ENCODE data around the gene DNAH7. TPM values are rescaled to one million over a fixed set of nuclear protein-coding genes. Genes with fewer than 3 reads are reported as not detected.

DNAH7 gene
- total RNA-seq, 1 experiment from 2014 or later = 0.09 TPM

DNA sequence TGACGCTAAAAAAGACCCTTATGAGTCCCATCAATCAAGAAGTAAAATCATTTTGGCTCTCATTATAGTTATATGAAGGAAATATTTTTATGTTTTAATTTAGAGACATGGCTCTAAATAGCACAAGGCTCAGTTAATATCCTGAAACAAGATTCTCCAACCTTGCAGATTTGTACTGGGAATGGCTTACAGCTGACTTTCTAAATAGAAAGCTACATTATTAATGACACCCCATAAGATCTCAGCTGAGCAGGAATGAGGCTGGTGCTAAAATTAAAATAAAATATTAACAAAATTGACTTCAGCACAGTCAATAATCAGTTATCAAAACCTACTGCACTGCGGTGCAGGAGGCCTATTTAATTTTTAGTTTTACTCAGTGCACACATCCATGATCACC is 274.8 kb downstream of the DNAH7 start:
- no peak overlapping the region for H3K14ac ChIP-seq (ENCODE audit: insufficient read depth, low read length)
- no peak overlapping the region for H4K8ac ChIP-seq (replicated peaks; ENCODE audit: insufficient read length, low read depth, low read length)
- H3K23me2 ChIP-seq (ENCODE audit: insufficient read length, low read depth, low read length, poor library complexity, severe bottlenecking) = no peaks in the 10 kb centered on the region
- H3K4me2 ChIP-seq (ENCODE audit: insufficient read depth, insufficient read length, low read length) = no peak overlapping the region
- Mint-ChIP-seq H3K27ac (no peak overlapping the region), H3K4me1 (0 out of 4 replicates have a peak, but pooled peaks cover 0 to 2% of the 10 kb centered on the region in 2 experiments), H3K27me3 (ENCODE audit: low read depth) (no peaks in the 10 kb centered on the region), H3K9me3 (peaks cover 10 to 16% of the 10 kb centered on the region in 2 experiments; a peak in 3 of 5 replicates), H3K36me3 (ENCODE audit: insufficient read depth in 1 of 3, low read depth in 3 of 3) (peaks cover 4 to 14% (median 11%) of the 10 kb centered on the region in 3 experiments; a peak in 4 of 7 replicates), H3K4me3 (no peak overlapping the region)
- WGBS (ENCODE audit: extremely low coverage, insufficient read length, low lambda C conversion rate) = no CpG with 5 or more reads among the region's 2 CpGs
- H2BK120ac ChIP-seq (ENCODE audit: low read depth, low read length, poor library complexity, severe bottlenecking) = no peak overlapping the region
- H3K79me1 ChIP-seq (ENCODE audit: insufficient read depth, low read depth, low read length, poor library complexity, severe bottlenecking) = no peaks in the 10 kb centered on the region
- no peak overlapping the region for H2BK5ac ChIP-seq (ENCODE audit: insufficient read length, low read length)
- no peak overlapping the region for H3K18ac ChIP-seq (ENCODE audit: insufficient read length, low read depth, low read length)
- H2BK20ac ChIP-seq (ENCODE audit: low read depth, low read length, poor library complexity, severe bottlenecking) = no peak overlapping the region
- no peak overlapping the region for H3K27ac ChIP-seq (ENCODE audit: insufficient read length, low read depth, low read length)
- no peaks in the 10 kb centered on the region for H3K79me2 ChIP-seq (ENCODE audit: insufficient read depth, low read length)
- no peak overlapping the region for H4K91ac ChIP-seq (ENCODE audit: insufficient read length, low read depth, low read length)
- TF ChIP-seq, protein P1, sequence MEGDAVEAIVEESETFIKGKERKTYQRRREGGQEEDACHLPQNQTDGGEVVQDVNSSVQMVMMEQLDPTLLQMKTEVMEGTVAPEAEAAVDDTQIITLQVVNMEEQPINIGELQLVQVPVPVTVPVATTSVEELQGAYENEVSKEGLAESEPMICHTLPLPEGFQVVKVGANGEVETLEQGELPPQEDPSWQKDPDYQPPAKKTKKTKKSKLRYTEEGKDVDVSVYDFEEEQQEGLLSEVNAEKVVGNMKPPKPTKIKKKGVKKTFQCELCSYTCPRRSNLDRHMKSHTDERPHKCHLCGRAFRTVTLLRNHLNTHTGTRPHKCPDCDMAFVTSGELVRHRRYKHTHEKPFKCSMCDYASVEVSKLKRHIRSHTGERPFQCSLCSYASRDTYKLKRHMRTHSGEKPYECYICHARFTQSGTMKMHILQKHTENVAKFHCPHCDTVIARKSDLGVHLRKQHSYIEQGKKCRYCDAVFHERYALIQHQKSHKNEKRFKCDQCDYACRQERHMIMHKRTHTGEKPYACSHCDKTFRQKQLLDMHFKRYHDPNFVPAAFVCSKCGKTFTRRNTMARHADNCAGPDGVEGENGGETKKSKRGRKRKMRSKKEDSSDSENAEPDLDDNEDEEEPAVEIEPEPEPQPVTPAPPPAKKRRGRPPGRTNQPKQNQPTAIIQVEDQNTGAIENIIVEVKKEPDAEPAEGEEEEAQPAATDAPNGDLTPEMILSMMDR (conservative IDR thresholded peaks at IDR 0.05) = no peak
- no peak overlapping the region for H3T11ph ChIP-seq (ENCODE audit: low read length)
- no peaks in the 10 kb centered on the region for H3K4me1 ChIP-seq (ENCODE audit: insufficient read depth, low read length)
- no peaks in the 10 kb centered on the region for H4K20me1 ChIP-seq (ENCODE audit: control insufficient read depth, insufficient read depth, insufficient read length)
- no peak overlapping the region for H3K9ac ChIP-seq (ENCODE audit: extremely low read depth, insufficient read length, low read length)
- no peak overlapping the region for H3K23ac ChIP-seq (ENCODE audit: insufficient read length, low read depth, low read length)
- H2BK12ac ChIP-seq (ENCODE audit: insufficient read length, low read depth, low read length) = no peak overlapping the region
- no peak overlapping the region for H3K4ac ChIP-seq (ENCODE audit: low read depth, low read length)
- no peak overlapping the region for H3K56ac ChIP-seq (ENCODE audit: insufficient read length, low read depth, low read length)
- H2AFZ ChIP-seq (ENCODE audit: low read length) = no peak overlapping the region
- no peak overlapping the region for H4K5ac ChIP-seq (ENCODE audit: insufficient read length, low read depth, low read length)
- no peaks in the 10 kb centered on the region for H3K27me3 ChIP-seq (ENCODE audit: insufficient read depth, low read length)
- no peaks in the 10 kb centered on the region for H3K9me3 ChIP-seq (ENCODE audit: control insufficient read depth, low read depth, low read length)
- H2BK15ac ChIP-seq (ENCODE audit: low read depth, low read length) = no peak overlapping the region
- H2AK5ac ChIP-seq (ENCODE audit: insufficient read length, low read length) = no peak overlapping the region
- DNase-seq = no peak

All from H9 (cell line).